Fibroblast of lung (primary cell): ENCODE data around the gene LITAF. TPM values are rescaled to one million over a fixed set of nuclear protein-coding genes. Genes with fewer than 3 reads are reported as not detected.

Experiments used
- DNase-seq, 2 donors: peaks; one replicate each; pipeline versions ENCODE4 v3.0.0 to v3.0.0-alpha.2; 2010; ENCODE audit warnings: low read depth in 2 of 2
- H2AFZ ChIP-seq: 2 replicates; pipeline ENCODE4 v1.5.1; 2012; ENCODE audit warnings: low read length, control low read depth, inconsistent platforms
- H3K27ac ChIP-seq: 2 replicates; pipeline ENCODE4 v1.5.1; 2011; ENCODE audit warnings: low read length, control low read depth; ENCODE audit not compliant: insufficient read depth
- H3K27me3 ChIP-seq: 2 replicates; pipeline ENCODE4 v1.5.1; 2011; ENCODE audit warnings: mild to moderate bottlenecking, low read length; ENCODE audit not compliant: control insufficient read depth, insufficient read depth
- H3K36me3 ChIP-seq: 2 replicates; pipeline ENCODE4 v1.5.1; 2011; ENCODE audit warnings: low read length; ENCODE audit not compliant: control insufficient read depth, insufficient read depth
- H3K4me1 ChIP-seq: 2 replicates; pipeline ENCODE4 v1.5.1; 2011; ENCODE audit warnings: low read length; ENCODE audit not compliant: control insufficient read depth, insufficient read depth; ENCODE audit errors: extremely low read depth
- H3K4me2 ChIP-seq: 2 replicates; pipeline ENCODE4 v1.5.1; 2011; ENCODE audit warnings: low read length, control low read depth; ENCODE audit not compliant: insufficient read depth; ENCODE audit errors: extremely low read depth
- H3K4me3 ChIP-seq, 4 experiments: fragments of 200-600 bp in 1 of 4; sonication (generic) in 1 of 4; replicated peaks in 1 of 4; 2 replicates each; pipeline ENCODE4 v1.5.1; 2011 to 2016; ENCODE audit warnings: low read length in 4 of 4, low read depth in 3 of 4, mild to moderate bottlenecking in 3 of 4, control low read depth in 2 of 4, inconsistent platforms in 1 of 4, mixed read lengths in 1 of 4; ENCODE audit not compliant: insufficient read depth in 1 of 4; ENCODE audit errors: control extremely low read depth in 1 of 4
- H3K79me2 ChIP-seq: 2 replicates; pipeline ENCODE4 v1.5.1; 2012; ENCODE audit warnings: mild to moderate bottlenecking, low read length, inconsistent platforms; ENCODE audit not compliant: control insufficient read depth, insufficient read depth
- H3K9ac ChIP-seq: 2 replicates; pipeline ENCODE4 v1.5.1; 2011; ENCODE audit warnings: mild to moderate bottlenecking, low read length, control low read depth; ENCODE audit not compliant: insufficient read depth
- H3K9me3 ChIP-seq: 2 replicates; pipeline ENCODE4 v1.5.1; 2012; ENCODE audit warnings: low read depth, low read length; ENCODE audit not compliant: control insufficient read depth, insufficient read depth
- H4K20me1 ChIP-seq: 2 replicates; pipeline ENCODE4 v1.5.1; 2011; ENCODE audit warnings: low read length; ENCODE audit not compliant: control insufficient read depth, insufficient read depth; ENCODE audit errors: extremely low read depth
- CTCF ChIP-seq, 2 donors: IDR thresholded peaks in 1 of 2; conservative IDR thresholded peaks in 1 of 2; 1 replicate in 1 of 2; 2 replicates in 1 of 2; pipeline ENCODE4 v1.5.1; 2011 to 2012; ENCODE audit warnings: low read length in 2 of 2, control low read depth in 1 of 2, inconsistent platforms in 1 of 2, low read depth in 1 of 2, mild to moderate bottlenecking in 1 of 2
- EZH2 ChIP-seq: IDR thresholded peaks from 2 replicates; pipeline ENCODE4 v1.5.1; 2012; ENCODE audit warnings: low read length, control low read depth, mild to moderate bottlenecking; ENCODE audit errors: missing control alignments
- polyA plus RNA-seq, 2 donors: library from polyadenylated mRNA; depleted of rRNA in 1 of 2; stranded (reverse) in 1 of 2; unstranded in 1 of 2; fragments of >200 nt; gene quantifications; 2 replicates each; pipeline ENCODE4 v1.2.1, GENCODE V29; 2011 to 2012; ENCODE audit warnings: missing spikeins in 1 of 2
- total RNA-seq: library from RNA; depleted of rRNA; stranded (reverse); fragments of >200 nt; gene quantifications from 2 replicates; pipeline ENCODE4 v1.2.1, GENCODE V29; 2014

Gene LITAF
- total and polyA plus RNA-seq, 2 donors (not counting 1 experiment from before 2014, with no cell fraction given), result 79.6 to 162 TPM

- no peaks in the 10 kb centered on the region for H3K79me2 ChIP-seq
Observed at GRCh38 chr16:11502239-11502638, 84.5 kb downstream of the LITAF start.

GRCh38 chr16:11501632-11502031 lies 85.1 kb downstream of the LITAF start:
- Histone ChIP-seq H3K27ac (no peak overlapping the region), H3K4me1 (peaks cover 8% of the 10 kb centered on the region), H3K4me2 (no peak overlapping the region), H3K4me3 (no peak overlapping the region), H3K36me3 (no peaks in the 10 kb centered on the region), H3K27me3 (no peaks in the 10 kb centered on the region), H3K9me3 (no peaks in the 10 kb centered on the region), H3K9ac (no peak overlapping the region), H4K20me1 (no peaks in the 10 kb centered on the region), H3K79me2 (no peaks in the 10 kb centered on the region), H2AFZ (no peak overlapping the region)
- no peak for DNase-seq
- TF ChIP-seq EZH2, result no peak
- TF ChIP-seq CTCF (conservative IDR thresholded peaks at IDR 0.05 in 1 of 2, IDR thresholded peaks at IDR 0.05 in 1 of 2; ENCODE audit: low read depth in 1 of 2, low read length in 2 of 2), result no peak

More at GRCh38 chr16:11502239-11502638, 84.5 kb downstream of the LITAF start:
- DNase-seq, result no peak
- TF ChIP-seq EZH2 (no peak), CTCF (conservative IDR thresholded peaks at IDR 0.05 in 1 of 2, IDR thresholded peaks at IDR 0.05 in 1 of 2; ENCODE audit: low read depth in 1 of 2, low read length in 2 of 2) (no peak)
- Histone ChIP-seq H3K27ac (no peak overlapping the region), H3K27me3 (no peaks in the 10 kb centered on the region), H2AFZ (no peak overlapping the region), H3K9ac (no peak overlapping the region), H3K36me3 (no peaks in the 10 kb centered on the region), H3K4me1 (peaks cover 3% of the 10 kb centered on the region), H3K9me3 (no peaks in the 10 kb centered on the region), H4K20me1 (no peaks in the 10 kb centered on the region), H3K4me2 (no peak overlapping the region), H3K4me3 (no peak overlapping the region)

GRCh38 chr16:11500700-11501346 lies 85.9 kb downstream of the LITAF start:
- H3K36me3 ChIP-seq, result no peaks in the 10 kb centered on the region
- H3K9ac ChIP-seq, result no peak overlapping the region
- no peaks in the 10 kb centered on the region for H3K79me2 ChIP-seq
- no peaks in the 10 kb centered on the region for H3K9me3 ChIP-seq
- no peak overlapping the region for H3K4me2 ChIP-seq
- no peak for DNase-seq
- no peak overlapping the region for H3K4me3 ChIP-seq
- peaks cover 8% of the 10 kb centered on the region for H3K4me1 ChIP-seq
- no peaks in the 10 kb centered on the region for H4K20me1 ChIP-seq
- H2AFZ ChIP-seq, result no peak overlapping the region
- TF ChIP-seq CTCF (conservative IDR thresholded peaks at IDR 0.05 in 1 of 2, IDR thresholded peaks at IDR 0.05 in 1 of 2; ENCODE audit: low read depth in 1 of 2, low read length in 2 of 2), result no peak
- no peak for TF ChIP-seq EZH2
- H3K27me3 ChIP-seq, result no peaks in the 10 kb centered on the region
- no peak overlapping the region for H3K27ac ChIP-seq
